Measurements from ENCODE around the gene DDX18. TPM values are rescaled to one million over a fixed set of nuclear protein-coding genes. Genes with fewer than 3 reads are reported as not detected.

Gene DDX18
- polyA plus RNA-seq, 1 donor (not counting 4 experiments of a cell fraction or from before 2014, with no cell fraction given), result 73.4 TPM

DNA sequence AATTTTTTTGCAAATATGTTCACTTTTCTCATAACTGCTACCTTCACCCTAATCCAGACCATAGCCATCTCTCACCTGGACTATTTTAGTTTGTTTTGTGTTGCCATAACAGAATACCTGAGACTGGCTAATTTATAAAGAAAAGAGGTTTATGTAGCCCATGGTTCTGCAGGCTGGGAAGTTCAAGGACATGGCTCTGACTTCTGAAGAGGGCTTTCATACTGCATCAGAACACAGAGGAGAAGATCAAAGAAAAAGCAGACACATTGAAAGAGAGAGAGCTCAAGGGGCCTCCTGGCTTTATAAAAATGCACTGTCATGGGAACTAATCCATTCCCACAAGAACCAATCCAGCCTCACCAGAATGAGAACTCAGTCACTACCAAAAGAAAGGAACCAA lies 25.0 kb upstream of the DDX18 start:
- H3K9me1 ChIP-seq (ENCODE audit: control insufficient read depth, extremely low read depth, insufficient read depth, low read length), result no peaks in the 10 kb centered on the region
- no peak overlapping the region for H3K4me2 ChIP-seq (ENCODE audit: control insufficient read depth, extremely low read depth, insufficient read depth, low read depth, low read length)
- no peaks in the 10 kb centered on the region for H3K36me3 ChIP-seq (ENCODE audit: control insufficient read depth in 2 of 2, extremely low read depth in 1 of 2, insufficient read depth in 2 of 2, low read length in 2 of 2)
- no peak overlapping the region for H3K4me3 ChIP-seq (ENCODE audit: control insufficient read depth in 2 of 3, extremely low read depth in 1 of 3, insufficient read depth in 2 of 3, low read depth in 1 of 3, low read length in 3 of 3)
- no peaks in the 10 kb centered on the region for H3K79me2 ChIP-seq (ENCODE audit: control insufficient read depth, insufficient read depth, low read length)
- no peaks in the 10 kb centered on the region for H3K27me3 ChIP-seq (ENCODE audit: control insufficient read depth, extremely low read depth, insufficient read depth, low read length)
- H3K4me1 ChIP-seq (ENCODE audit: control insufficient read depth, extremely low read depth, insufficient read depth, low read length), result no peaks in the 10 kb centered on the region
- FAIRE-seq (no peak), DNase-seq (ENCODE audit: low read depth, low spot score) (no peak)
- no peaks in the 10 kb centered on the region for H3K9me3 ChIP-seq (ENCODE audit: control insufficient read depth, low read depth, low read length)
- H3K27ac ChIP-seq (ENCODE audit: control insufficient read depth, insufficient read depth, low read length), result no peak overlapping the region
- H2AFZ ChIP-seq (ENCODE audit: control insufficient read depth, low read length), result no peak overlapping the region
- no peak for TF ChIP-seq EZH2 (IDR thresholded peaks at IDR 0.05; ENCODE audit: low read length)
- TF ChIP-seq, protein P1, sequence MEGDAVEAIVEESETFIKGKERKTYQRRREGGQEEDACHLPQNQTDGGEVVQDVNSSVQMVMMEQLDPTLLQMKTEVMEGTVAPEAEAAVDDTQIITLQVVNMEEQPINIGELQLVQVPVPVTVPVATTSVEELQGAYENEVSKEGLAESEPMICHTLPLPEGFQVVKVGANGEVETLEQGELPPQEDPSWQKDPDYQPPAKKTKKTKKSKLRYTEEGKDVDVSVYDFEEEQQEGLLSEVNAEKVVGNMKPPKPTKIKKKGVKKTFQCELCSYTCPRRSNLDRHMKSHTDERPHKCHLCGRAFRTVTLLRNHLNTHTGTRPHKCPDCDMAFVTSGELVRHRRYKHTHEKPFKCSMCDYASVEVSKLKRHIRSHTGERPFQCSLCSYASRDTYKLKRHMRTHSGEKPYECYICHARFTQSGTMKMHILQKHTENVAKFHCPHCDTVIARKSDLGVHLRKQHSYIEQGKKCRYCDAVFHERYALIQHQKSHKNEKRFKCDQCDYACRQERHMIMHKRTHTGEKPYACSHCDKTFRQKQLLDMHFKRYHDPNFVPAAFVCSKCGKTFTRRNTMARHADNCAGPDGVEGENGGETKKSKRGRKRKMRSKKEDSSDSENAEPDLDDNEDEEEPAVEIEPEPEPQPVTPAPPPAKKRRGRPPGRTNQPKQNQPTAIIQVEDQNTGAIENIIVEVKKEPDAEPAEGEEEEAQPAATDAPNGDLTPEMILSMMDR (optimal IDR thresholded peaks at IDR 0.05 in 1 of 3, IDR thresholded peaks at IDR 0.05 in 1 of 3, conservative IDR thresholded peaks at IDR 0.05 in 1 of 3; ENCODE audit: extremely low read depth in 1 of 3, insufficient read depth in 2 of 3, low read length in 3 of 3), result no peak
- no peaks in the 10 kb centered on the region for H4K20me1 ChIP-seq (ENCODE audit: control insufficient read depth, extremely low read depth, insufficient read depth, low read length)
- dilution Hi-C loops (cut with MboI; ENCODE audit: extremely low pct_ligation_motif_present, low sequenced_read_pairs), result no loop called here
- H3K9ac ChIP-seq (ENCODE audit: control insufficient read depth, extremely low read depth, insufficient read depth, low read length), result no peak overlapping the region

DNA sequence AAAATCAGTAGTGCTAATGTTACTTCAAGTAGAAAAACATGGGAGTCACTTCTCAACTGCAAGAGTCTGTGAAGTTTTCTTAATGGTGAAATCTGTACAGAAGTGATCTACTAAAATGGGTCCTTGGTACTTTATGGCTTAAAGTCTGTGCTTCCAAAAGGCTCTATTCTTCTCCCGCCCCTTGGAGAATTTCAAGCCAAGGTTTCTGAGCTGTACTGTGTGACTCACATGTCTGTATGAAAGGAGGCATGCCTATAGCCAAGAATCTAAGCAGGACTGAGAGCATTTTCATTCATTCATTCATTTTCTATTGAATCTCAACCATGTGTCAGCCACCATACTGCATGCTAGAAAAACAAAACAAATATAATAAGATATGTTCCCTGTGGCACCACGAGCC lies 19.8 kb upstream of the DDX18 start:
- Histone ChIP-seq H3K4me3 (ENCODE audit: control insufficient read depth in 2 of 3, extremely low read depth in 1 of 3, insufficient read depth in 2 of 3, low read depth in 1 of 3, low read length in 3 of 3) (no peak overlapping the region), H4K20me1 (ENCODE audit: control insufficient read depth, extremely low read depth, insufficient read depth, low read length) (no peaks in the 10 kb centered on the region), H3K36me3 (ENCODE audit: control insufficient read depth in 2 of 2, extremely low read depth in 1 of 2, insufficient read depth in 2 of 2, low read length in 2 of 2) (no peaks in the 10 kb centered on the region), H3K9me1 (ENCODE audit: control insufficient read depth, extremely low read depth, insufficient read depth, low read length) (no peaks in the 10 kb centered on the region), H3K4me2 (ENCODE audit: control insufficient read depth, extremely low read depth, insufficient read depth, low read depth, low read length) (no peak overlapping the region), H3K9ac (ENCODE audit: control insufficient read depth, extremely low read depth, insufficient read depth, low read length) (no peak overlapping the region), H3K4me1 (ENCODE audit: control insufficient read depth, extremely low read depth, insufficient read depth, low read length) (no peaks in the 10 kb centered on the region), H3K27me3 (ENCODE audit: control insufficient read depth, extremely low read depth, insufficient read depth, low read length) (no peaks in the 10 kb centered on the region), H3K79me2 (ENCODE audit: control insufficient read depth, insufficient read depth, low read length) (no peaks in the 10 kb centered on the region), H3K9me3 (ENCODE audit: control insufficient read depth, low read depth, low read length) (no peaks in the 10 kb centered on the region), H3K27ac (ENCODE audit: control insufficient read depth, insufficient read depth, low read length) (no peak overlapping the region), H2AFZ (ENCODE audit: control insufficient read depth, low read length) (no peak overlapping the region)
- TF ChIP-seq EZH2 (IDR thresholded peaks at IDR 0.05; ENCODE audit: low read length), result no peak
- TF ChIP-seq, protein P1 (optimal IDR thresholded peaks at IDR 0.05 in 1 of 3, IDR thresholded peaks at IDR 0.05 in 1 of 3, conservative IDR thresholded peaks at IDR 0.05 in 1 of 3; ENCODE audit: extremely low read depth in 1 of 3, insufficient read depth in 2 of 3, low read length in 3 of 3), result no peak
- DNase-seq (ENCODE audit: low read depth, low spot score) (no peak), FAIRE-seq (no peak)
- dilution Hi-C loops (cut with MboI; ENCODE audit: extremely low pct_ligation_motif_present, low sequenced_read_pairs), result no loop called here

All from keratinocyte (primary cell).